Activated naive CD8-positive, alpha-beta T cell (primary cell): Measurements from ENCODE around the gene GSK3A.

Source experiments
- H3K27ac Mint-ChIP-seq: one replicate; pipeline ENCODE4 v1.8.0; 2021; ENCODE audit warnings: mixed read lengths
- H3K27me3 Mint-ChIP-seq: one replicate; pipeline ENCODE4 v1.8.0; 2021; ENCODE audit warnings: mixed read lengths
- H3K36me3 Mint-ChIP-seq: one replicate; pipeline ENCODE4 v1.8.0; 2021; ENCODE audit warnings: mixed read lengths
- H3K4me1 Mint-ChIP-seq: one replicate; pipeline ENCODE4 v1.8.0; 2021; ENCODE audit warnings: low read depth, mixed read lengths
- H3K4me3 Mint-ChIP-seq: one replicate; pipeline ENCODE4 v1.8.0; 2021; ENCODE audit warnings: mild to moderate bottlenecking, mixed read lengths
- H3K9me3 Mint-ChIP-seq: one replicate; pipeline ENCODE4 v1.8.0; 2021; ENCODE audit warnings: low read depth, mixed read lengths

GSK3A gene

DNA sequence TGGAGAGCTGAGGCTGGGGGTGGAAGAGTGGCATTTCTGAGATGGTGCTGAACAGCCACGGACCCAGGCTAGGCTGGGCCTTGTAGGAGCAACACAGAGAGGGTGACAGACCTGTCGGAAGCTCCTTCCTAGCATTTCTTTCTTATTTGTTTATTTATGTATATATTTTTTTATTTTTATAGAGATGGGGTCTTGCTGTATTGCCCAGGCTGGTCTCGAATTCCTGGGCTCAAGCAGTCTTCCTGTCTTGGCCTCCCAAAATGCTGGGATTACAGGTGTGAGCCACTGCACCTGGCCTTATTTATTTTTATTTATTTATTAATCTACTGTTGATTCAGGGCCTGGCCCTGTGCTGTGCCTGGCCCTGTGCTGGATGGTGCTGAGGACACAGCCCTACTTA lies 33.1 kb upstream of the GSK3A start:
- Mint-ChIP-seq H3K27ac (peak overlapping the region; percentile 7), H3K36me3 (peaks cover 4% of the 10 kb centered on the region), H3K4me1 (peaks cover 55% of the 10 kb centered on the region), H3K9me3 (no peaks in the 10 kb centered on the region), H3K27me3 (no peaks in the 10 kb centered on the region), H3K4me3 (no peak overlapping the region)

DNA sequence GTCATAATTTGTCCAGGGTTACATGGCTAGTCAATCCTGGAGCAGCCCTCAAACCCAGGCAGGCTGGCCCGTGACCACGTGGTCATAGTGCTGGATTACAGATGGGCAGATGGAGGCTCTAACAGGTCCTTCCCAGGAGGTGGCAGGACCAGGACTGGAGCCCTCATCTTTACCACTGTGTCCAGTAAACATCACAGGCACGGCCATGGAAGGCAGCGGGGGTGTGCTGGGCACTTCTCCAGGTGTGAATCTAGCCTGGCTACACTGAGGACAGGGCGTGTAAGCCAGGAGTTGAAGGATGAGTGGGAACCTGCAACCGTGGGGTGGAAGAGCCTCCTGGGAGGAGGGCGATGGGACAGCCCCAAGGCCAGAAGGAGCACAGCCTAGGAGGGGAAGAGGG lies 32.7 kb upstream of the GSK3A start:
- Mint-ChIP-seq H3K36me3 (peaks cover 4% of the 10 kb centered on the region), H3K9me3 (no peaks in the 10 kb centered on the region), H3K4me3 (no peak overlapping the region), H3K27ac (peak overlapping the region; percentile 41), H3K4me1 (peaks cover 57% of the 10 kb centered on the region), H3K27me3 (no peaks in the 10 kb centered on the region)

DNA sequence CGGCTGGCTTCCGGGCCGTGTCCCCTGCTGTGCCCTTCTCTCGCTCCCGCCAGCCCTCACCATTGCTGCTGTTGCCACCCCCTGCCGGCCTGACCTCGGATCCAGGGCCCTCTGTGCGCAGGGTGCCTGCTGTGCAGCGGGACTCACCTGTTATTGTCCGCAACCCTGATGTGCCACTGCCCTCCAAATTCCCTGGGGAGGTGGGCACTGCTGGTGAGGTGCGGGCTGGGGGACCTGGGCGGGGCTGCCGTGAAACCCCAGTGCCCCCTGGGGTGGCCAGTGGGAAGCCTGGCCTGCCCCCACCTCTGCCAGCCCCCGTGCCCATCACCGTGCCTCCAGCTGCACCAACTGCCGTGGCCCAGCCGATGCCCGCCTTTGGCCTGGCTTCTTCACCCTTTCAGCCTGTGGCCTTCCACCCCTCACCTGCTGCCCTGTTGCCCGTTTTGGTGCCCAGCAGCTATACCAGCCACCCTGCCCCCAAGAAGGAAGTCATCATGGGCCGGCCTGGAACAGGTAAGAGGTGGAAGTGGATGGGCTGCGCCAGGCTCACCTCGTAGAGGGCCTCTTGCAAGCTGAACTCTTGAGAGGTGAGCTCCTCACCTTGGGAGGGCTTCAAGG lies 31.8 kb upstream of the GSK3A start:
- H3K4me3 Mint-ChIP-seq: no peak overlapping the region
- peaks cover 57% of the 10 kb centered on the region for H3K4me1 Mint-ChIP-seq
- no peaks in the 10 kb centered on the region for H3K9me3 Mint-ChIP-seq
- H3K27ac Mint-ChIP-seq: no peak overlapping the region
- no peaks in the 10 kb centered on the region for H3K27me3 Mint-ChIP-seq
- peaks cover 4% of the 10 kb centered on the region for H3K36me3 Mint-ChIP-seq

DNA sequence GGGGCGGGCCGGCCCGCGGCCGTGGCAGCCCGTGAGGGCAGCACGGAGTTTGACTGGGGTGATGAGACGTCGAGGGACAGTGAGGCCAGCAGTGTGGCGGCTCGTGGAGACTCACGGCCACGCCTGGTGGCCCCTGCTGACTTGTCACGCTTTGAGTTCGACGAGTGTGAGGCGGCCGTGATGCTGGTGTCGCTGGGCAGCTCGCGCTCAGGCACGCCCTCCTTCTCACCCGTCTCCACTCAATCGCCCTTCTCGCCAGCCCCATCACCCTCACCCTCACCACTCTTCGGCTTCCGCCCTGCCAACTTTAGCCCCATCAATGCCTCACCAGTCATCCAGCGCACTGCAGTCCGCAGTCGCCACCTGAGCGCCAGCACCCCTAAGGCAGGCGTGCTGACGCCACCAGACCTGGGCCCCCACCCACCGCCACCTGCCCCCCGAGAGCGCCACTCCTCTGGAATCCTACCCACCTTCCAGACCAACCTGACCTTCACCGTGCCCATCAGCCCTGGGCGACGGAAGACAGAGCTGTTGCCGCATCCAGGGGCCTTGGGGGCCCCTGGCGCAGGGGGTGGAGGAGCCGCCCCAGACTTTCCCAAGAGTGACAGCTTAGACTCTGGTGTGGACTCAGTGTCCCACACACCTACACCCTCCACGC lies 31.1 kb upstream of the GSK3A start:
- no peaks in the 10 kb centered on the region for H3K27me3 Mint-ChIP-seq
- no peak overlapping the region for H3K4me3 Mint-ChIP-seq
- H3K4me1 Mint-ChIP-seq: peaks cover 51% of the 10 kb centered on the region
- no peaks in the 10 kb centered on the region for H3K9me3 Mint-ChIP-seq
- no peak overlapping the region for H3K27ac Mint-ChIP-seq
- H3K36me3 Mint-ChIP-seq: peaks cover 4% of the 10 kb centered on the region

DNA sequence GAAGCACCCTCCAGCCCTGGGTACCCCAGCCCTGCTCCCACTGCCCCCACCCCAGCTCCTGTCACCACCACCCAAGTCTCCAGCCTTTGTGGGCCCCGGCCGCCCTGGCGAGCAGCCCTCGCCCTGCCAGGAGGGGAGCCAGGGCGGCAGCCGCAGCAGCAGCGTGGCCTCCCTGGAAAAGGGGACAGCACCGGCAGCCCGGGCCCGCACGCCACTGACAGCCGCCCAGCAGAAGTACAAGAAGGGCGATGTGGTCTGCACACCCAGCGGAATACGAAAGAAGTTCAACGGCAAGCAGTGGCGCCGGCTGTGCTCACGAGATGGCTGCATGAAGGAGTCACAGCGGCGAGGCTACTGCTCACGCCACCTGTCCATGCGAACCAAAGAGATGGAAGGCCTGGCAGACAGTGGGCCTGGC lies 30.6 kb upstream of the GSK3A start:
- Mint-ChIP-seq H3K27me3 (no peaks in the 10 kb centered on the region), H3K27ac (no peak overlapping the region), H3K4me3 (no peak overlapping the region), H3K4me1 (peaks cover 47% of the 10 kb centered on the region), H3K36me3 (peaks cover 4% of the 10 kb centered on the region), H3K9me3 (no peaks in the 10 kb centered on the region)

DNA sequence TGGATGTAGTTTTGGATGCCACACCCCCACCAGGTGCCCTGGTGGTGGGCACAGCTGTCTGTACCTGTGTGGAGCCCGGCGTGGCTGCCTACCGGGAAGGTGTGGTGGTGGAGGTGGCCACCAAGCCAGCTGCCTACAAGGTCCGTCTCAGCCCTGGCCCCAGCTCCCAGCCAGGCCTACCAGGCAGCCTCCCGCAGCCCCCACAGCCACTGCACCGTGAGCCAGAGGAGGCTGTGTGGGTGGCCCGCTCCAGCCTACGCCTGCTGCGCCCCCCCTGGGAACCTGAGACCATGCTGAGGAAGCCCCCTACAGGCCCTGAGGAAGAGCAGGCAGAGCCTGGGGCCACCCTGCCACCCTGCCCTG lies 30.1 kb upstream of the GSK3A start:
- Mint-ChIP-seq H3K27me3 (no peaks in the 10 kb centered on the region), H3K36me3 (peaks cover 4% of the 10 kb centered on the region), H3K4me1 (peaks cover 47% of the 10 kb centered on the region), H3K4me3 (no peak overlapping the region), H3K9me3 (no peaks in the 10 kb centered on the region), H3K27ac (no peak overlapping the region)

DNA sequence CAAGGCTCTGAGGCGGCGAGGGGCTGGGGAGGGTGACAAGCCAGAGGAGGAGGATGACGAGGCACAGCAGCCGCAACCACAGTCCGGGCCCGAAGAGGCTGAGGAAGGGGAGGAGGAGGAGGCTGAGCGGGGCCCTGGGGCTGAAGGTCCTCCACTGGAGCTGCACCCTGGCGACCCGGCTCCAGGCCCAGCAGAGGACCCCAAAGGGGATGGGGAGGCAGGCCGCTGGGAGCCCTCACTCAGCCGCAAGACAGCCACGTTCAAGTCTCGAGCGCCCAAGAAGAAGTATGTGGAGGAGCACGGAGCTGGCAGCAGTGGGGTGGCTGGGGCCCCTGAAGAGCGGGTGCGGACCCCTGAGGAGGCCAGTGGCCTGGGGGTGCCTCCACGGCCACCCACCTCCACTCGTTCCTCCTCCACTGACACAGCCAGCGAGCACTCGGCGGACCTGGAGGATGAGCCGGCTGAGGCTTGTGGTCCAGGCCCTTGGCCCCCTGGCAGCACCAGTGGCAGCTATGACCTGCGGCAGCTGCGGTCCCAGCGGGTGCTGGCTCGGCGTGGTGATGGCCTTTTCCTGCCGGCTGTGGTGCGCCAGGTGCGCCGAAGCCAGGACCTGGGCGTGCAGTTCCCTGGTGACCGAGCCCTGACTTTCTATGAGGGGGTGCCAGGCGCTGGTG lies 29.6 kb upstream of the GSK3A start:
- peaks cover 44% of the 10 kb centered on the region for H3K4me1 Mint-ChIP-seq
- no peaks in the 10 kb centered on the region for H3K9me3 Mint-ChIP-seq
- H3K4me3 Mint-ChIP-seq: no peak overlapping the region
- H3K27me3 Mint-ChIP-seq: no peaks in the 10 kb centered on the region
- peaks cover 4% of the 10 kb centered on the region for H3K36me3 Mint-ChIP-seq
- H3K27ac Mint-ChIP-seq: no peak overlapping the region

DNA sequence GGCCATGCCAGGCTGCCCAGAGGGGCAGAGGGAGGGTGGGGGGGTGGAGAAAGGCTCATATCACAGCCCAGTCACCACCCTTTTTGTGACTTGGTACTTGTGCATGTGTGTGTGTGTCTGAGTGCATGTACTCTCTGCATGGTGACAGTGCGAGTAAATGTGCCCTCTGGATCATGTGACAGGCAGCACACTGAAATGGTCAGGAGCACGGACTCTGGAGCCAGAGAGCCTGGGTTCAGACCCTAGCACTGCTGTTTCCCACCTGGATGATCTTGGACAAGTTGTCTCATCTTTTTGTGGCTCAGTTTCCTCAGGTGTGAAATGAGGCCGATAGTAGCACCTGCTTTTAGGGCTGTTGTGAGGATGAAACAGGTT lies 28.6 kb upstream of the GSK3A start:
- Mint-ChIP-seq H3K9me3 (no peaks in the 10 kb centered on the region), H3K27ac (peak overlapping the region; percentile 89), H3K36me3 (peaks cover 4% of the 10 kb centered on the region), H3K27me3 (no peaks in the 10 kb centered on the region), H3K4me1 (peaks cover 35% of the 10 kb centered on the region), H3K4me3 (peak overlapping the region; percentile 90)

DNA sequence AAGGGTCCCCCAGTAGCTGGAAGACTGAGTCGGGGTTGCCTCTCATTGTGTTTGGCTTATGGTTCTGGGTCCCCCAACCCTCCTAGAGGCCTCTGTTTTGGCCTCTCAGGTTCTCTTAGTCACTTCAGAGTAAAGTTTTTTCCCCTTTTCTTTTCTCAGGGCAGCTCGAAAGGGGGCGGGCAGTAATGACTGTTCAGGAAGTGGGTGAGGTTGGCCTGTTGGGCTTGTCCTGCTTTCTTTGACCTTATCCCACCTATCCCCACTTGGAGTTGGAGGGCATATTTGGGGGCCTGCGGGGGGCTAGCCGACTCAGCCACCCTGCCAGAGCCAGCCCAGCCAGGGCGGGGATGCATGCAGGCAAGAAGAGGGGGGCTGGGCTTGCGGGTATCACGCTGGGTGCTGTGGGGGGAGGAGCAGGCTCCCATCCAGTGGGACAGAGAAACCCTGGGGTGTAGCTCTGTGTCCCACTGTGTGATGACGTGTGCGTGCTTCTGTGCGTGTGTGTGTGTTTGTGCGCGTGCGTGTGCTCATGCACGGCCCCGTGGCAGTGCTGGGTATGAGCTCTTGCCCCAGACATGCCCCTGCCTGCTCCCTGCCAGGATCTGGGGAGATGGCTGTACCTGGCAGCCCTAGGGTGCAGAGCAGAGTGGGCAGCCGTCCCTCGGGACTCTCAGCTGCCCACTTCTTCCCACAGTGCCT lies 28.1 kb upstream of the GSK3A start:
- Mint-ChIP-seq H3K27ac (peak overlapping the region; percentile 98), H3K36me3 (peaks cover 4% of the 10 kb centered on the region), H3K4me3 (peak overlapping the region; percentile 90), H3K27me3 (no peaks in the 10 kb centered on the region), H3K9me3 (no peaks in the 10 kb centered on the region), H3K4me1 (peaks cover 32% of the 10 kb centered on the region)

DNA sequence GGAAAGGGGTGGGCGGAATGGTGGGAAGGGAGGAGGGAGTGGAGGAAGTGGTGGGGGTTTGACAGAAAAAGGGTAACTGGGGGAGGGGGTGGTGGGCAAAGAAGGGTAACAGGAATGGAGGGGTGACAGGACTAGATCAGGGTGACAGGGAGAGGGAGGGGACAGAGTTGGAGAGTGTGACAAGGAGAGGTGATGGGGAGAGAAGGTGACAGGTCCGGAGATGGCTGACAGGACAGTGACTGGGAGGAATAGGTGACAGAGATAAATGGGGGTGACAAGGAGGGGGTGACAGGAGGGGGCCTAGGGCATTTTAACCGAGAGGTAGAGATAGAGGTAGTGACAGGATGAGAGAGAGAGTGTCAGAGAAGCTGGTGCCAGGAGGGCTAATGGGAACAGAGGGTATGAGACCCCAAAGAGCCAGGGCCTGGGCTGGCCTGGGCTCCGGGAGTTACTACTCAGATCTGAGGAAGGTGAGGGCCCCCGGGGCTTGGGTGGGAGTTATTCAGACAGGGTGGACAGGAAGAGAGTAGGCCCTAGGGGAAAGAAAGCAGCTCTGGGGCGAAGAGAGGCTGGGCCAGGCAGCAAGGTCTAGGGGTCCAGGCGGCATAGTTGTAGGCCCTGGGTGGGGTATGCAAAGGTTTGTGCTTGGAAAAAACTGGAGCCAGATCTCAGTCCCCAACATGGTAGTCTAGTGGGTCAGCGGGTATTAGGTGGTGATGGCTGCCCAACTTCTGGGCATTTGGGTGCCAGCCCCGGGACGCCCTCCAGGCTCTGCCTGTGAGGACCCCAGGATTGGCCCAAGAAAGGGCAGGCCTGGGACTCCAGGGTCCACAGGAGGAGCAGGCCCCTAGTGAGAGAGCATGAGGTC lies 27.3 kb upstream of the GSK3A start:
- Mint-ChIP-seq H3K4me3 (peak overlapping the region; percentile 90), H3K36me3 (peaks cover 2% of the 10 kb centered on the region), H3K9me3 (no peaks in the 10 kb centered on the region), H3K27ac (peak overlapping the region; percentile 98), H3K4me1 (peaks cover 26% of the 10 kb centered on the region), H3K27me3 (no peaks in the 10 kb centered on the region)

DNA sequence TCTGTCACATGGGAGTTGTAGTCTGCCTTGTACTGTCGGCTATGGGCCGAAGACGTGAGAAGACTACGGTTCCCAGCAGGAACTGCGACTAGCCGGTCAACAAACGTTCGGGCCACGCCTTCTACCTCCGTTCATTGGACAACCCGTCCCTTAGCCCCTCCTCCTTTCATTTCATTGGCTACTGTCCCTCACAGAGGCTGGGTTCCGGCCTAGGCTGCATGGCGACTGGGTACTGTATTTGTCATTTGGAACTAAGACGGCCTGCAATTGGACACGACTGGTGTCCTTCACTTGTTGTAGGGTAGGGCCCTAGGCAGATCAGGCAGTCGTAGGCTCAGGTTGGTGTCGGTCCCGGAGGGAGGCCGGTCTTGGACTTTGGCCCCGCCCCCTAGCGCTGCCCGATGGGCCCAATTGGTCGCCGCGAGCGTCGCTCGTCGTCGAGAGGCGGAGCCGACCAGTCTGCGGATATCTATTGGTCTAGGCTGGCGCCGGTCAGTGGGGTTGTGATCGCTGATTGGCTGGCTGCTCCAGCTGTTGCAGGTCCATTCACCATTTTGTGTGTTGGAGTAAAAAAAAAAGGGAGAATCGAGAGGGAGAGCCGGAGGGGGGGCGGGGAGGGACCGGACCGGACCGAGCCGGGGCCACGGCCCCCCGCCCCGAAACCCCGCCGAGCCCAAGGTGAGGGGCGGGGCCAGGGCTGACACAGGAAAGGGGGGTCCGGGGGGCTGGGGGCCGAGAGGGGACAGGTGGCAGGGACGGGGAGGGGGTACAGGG lies 26.5 kb upstream of the GSK3A start, which contains the start of gene CIC:
CIC (plus strand) TSS at position 549 of the 774 bp plus-strand sequence. CDS start 2,532 bp downstream, outside the sequence.
- peak within 1 kb of the TSS; percentile 90 for H3K4me3 Mint-ChIP-seq
- peaks cover 23% of the 10 kb centered on the region for H3K4me1 Mint-ChIP-seq
- no peaks in the 10 kb centered on the region for H3K27me3 Mint-ChIP-seq
- peak within 1 kb of the TSS; percentile 98 for H3K27ac Mint-ChIP-seq
- H3K36me3 Mint-ChIP-seq: no peaks in the 10 kb centered on the region
- no peaks in the 10 kb centered on the region for H3K9me3 Mint-ChIP-seq

DNA sequence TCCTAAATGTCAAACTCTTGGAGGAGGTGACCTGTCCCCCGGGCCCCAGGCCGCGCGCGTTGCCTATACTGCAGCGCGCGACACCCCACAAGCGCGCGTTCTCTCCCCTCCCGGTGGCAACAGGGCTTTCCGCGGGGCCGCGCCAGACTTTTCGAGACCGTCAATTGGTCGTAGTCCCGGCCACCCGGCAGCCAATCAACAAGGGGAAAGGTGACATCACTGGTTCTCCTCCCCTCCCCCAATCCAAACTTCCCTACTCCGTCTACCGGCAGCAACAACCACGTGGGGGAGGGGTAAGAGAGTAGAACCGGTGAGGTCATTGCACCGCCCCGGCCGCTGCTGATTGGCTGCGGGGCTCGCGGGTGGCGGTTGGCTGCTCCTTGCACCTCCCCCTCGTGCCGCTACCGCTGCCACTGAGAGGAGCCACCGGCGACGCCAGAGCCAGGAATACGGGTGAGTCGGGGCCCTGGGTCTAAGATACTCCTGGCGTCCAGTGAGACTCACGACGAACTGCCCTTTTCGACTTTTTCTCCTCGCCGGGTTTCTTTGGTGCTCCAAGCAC lies 25.8 kb upstream of the GSK3A start:
- H3K4me1 Mint-ChIP-seq: peaks cover 23% of the 10 kb centered on the region
- no peaks in the 10 kb centered on the region for H3K36me3 Mint-ChIP-seq
- H3K27me3 Mint-ChIP-seq: no peaks in the 10 kb centered on the region

DNA sequence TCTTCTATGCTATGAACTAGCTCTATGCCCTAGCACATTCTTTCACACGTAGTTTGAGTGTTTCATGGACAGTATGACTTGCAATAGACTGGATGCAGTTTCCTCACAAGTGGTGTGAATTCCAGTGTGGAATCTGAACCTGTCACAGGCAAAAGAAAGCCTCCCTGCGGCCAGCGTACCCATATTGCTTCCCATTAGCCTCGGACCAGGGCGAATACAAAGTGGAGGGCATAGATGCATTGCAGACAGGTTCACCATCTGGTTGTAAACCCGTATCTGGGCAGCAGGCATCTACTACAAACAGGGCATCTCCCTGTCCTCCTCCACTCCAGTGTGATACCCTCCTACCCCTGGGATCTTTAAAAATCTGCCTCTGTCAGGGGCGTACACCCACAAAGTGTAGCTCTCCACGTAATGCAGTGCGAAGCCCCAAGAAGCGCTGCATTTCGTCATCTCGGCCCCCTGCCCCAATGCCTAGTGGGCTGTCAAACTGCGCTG lies 25.3 kb upstream of the GSK3A start:
- no peaks in the 10 kb centered on the region for H3K9me3 Mint-ChIP-seq
- peaks cover 22% of the 10 kb centered on the region for H3K4me1 Mint-ChIP-seq
- H3K36me3 Mint-ChIP-seq: no peaks in the 10 kb centered on the region
- H3K27me3 Mint-ChIP-seq: no peaks in the 10 kb centered on the region
- H3K27ac Mint-ChIP-seq: no peak overlapping the region
- no peak overlapping the region for H3K4me3 Mint-ChIP-seq

More for the DNA sequence above, 25.8 kb upstream of the GSK3A start:
- no peaks in the 10 kb centered on the region for H3K9me3 Mint-ChIP-seq
- no peak overlapping the region for H3K27ac Mint-ChIP-seq
- no peak overlapping the region for H3K4me3 Mint-ChIP-seq
